ENCODE measurements around the gene KRTAP10-5.

Gene KRTAP10-5

DNA sequence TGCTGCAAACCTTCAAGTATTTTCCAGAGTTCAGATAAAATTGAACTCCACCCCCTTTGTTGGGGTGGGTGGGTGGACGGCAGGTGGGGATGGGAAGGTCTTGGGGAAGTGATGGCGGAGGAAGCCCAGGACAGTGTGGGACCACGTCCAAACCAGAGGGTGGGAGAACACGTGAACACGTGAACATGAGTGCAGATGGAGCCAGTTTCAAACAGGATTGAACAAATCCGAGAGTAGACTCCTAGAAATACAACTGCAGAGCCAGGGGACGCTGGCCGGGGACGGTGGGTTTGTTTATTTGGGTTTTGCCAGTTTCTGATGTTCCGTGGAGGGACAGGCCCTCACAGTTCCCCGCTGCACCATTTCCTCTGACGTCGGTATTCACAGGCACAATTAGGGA lies 32.0 kb downstream of the KRTAP10-5 start:
- DNase-seq, result no peak

DNA sequence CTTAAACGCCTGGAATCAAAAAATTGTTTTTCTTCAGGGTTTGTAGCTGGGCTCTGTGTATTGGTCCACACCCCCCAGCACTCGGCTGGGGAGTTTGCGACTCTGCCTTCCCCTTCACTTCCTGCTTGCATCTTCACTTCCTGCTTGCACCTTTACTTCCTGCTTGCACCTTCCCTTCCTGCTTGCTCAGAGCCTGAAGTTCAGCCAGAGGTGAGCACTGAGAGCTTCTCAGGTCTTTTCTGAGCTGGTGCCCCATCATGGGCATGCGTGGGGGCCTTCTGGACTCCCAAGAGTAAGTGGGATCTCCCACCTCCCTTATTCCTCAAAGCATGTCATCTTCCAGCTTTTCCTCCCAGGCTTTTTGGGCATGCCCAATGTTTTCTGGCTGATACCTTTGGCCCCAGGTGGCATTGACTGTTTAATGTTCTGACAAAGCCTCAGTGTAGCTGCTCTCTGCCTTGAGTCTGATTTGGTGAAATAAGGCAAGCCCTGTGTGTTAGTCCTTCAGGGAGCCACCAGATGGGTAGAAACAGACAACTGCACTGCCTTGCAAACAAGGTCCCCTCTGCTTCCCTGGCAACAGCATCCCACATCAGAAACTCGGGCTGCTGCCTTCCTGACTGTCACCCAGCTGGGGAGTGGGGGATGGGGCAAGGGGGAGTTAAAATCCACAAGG lies 32.6 kb downstream of the KRTAP10-5 start:
- DNase-seq, result no peak

DNA sequence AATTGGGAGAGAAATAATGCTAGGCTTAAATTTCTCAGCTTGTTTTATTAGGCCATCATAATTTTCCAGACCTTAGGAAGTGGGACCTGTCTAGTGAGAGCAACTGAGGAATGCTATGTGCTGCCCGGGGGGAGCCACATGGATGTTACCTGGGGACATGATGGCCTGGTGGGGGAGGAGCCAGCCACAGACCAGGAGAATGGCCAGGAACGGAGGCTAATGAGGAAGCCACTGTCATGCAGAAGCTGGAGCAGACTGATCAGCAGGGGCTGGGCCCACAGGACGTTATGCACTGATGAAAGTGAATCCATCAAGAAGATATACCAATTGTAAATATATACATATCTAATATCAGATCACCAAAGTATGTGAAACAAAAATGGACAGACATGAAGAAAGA lies 35.8 kb downstream of the KRTAP10-5 start:
- no peak for DNase-seq

DNA sequence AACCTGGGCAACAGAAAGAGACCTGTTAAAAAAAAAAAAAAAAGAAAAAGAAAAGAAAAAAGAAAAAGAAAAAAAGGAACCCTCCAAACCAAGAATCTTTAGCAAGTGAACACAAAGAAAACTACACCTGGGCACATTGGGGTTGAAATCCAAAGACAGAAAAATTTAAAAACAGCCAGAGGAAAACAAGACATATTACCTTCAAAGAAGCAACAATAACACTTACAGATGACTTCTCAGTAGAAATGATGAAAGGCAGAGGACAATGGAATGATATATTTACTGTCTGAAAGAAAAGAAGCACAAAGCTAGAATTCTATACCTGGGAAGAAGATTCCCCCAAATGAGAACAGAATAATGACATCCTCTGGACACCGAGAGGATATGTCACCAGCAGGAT lies 37.7 kb downstream of the KRTAP10-5 start:
- DNase-seq, result no peak

DNA sequence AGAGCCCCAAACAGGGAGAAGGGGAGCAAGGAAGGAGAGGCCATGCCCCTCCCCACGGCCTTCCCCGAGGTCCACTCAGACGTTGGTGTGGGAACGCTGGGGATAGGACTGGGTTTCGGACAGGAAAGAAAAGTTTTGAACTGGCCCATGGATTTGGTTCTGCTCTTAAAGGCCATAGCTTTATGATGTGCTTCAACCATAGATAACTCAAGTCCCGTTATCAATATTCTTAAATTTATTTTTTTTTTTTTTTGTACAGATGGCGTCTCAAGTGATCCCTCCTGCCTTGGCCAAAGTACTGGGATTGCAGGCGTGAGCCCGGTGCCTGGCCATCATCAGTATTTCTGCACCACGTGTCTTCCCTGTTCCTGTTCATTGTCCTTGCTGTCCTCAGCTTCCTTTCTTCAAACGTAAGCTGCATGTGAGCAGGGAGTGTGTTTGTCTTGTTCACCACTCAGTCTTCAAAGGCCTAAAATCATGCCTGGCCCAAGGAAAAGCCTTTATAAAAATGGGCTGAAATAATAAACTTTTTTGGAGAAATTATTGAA lies 39.6 kb downstream of the KRTAP10-5 start:
- no peak for DNase-seq

DNA sequence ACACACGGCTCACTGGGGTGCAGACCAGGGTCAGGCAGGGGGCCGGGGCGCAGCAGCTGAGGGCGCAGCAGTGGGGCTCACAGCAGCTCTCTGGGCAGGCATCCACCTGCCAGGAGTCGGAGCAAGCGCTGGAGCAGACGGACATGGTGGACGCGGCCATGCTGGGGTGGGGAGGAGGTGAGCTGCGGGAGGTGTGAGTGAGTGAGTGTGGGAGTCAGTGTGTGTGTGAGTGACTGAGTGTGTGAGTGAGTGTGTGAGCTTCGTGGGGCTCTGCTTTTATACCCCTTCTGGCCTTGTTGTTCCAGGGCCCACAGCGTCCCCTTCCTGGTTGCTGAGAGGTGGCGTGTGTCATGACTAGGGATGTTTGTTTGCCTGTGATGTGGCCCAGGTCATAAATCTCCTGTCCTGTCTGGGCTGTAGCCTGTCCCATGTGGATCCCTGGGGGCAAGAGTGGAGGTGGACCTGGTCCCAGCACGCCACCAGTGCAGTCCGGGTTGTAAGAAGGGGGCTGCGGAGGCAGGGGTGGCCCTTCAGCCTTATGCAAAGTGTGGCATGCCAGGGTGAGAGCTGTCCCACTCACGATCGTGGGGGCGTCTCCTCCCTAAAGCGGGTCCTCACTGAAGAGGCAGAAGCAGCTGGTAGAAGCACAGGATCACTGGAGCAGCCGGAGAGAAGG lies 40.3 kb downstream of the KRTAP10-5 start, which contains the start of gene KRTAP10-1:
KRTAP10-1 (minus strand) TSS at position 205 of the 676 bp plus-strand sequence; CDS start at position 160, 45 bp downstream.
- no peak for DNase-seq

DNA sequence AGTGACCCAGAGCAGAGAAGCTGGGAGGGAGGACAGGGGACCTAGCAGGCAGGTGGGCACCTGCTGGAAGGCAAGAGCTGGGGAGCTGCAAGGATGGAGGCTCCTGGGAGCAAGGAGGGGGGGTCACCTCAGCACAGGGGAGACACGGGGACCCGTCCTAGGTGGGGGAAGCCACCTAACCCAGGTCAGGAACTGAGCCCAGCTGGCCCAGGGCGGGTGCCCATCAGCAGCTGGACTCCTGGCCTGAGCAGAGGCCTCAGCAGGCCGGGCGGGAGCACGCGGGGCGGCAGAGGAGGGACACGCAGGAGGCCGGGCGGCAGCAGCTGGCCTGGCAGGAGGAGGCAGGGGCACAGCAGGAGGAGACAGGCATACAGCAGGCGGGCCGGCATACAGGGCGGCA lies 41.4 kb downstream of the KRTAP10-5 start:
- no peak for DNase-seq

DNA sequence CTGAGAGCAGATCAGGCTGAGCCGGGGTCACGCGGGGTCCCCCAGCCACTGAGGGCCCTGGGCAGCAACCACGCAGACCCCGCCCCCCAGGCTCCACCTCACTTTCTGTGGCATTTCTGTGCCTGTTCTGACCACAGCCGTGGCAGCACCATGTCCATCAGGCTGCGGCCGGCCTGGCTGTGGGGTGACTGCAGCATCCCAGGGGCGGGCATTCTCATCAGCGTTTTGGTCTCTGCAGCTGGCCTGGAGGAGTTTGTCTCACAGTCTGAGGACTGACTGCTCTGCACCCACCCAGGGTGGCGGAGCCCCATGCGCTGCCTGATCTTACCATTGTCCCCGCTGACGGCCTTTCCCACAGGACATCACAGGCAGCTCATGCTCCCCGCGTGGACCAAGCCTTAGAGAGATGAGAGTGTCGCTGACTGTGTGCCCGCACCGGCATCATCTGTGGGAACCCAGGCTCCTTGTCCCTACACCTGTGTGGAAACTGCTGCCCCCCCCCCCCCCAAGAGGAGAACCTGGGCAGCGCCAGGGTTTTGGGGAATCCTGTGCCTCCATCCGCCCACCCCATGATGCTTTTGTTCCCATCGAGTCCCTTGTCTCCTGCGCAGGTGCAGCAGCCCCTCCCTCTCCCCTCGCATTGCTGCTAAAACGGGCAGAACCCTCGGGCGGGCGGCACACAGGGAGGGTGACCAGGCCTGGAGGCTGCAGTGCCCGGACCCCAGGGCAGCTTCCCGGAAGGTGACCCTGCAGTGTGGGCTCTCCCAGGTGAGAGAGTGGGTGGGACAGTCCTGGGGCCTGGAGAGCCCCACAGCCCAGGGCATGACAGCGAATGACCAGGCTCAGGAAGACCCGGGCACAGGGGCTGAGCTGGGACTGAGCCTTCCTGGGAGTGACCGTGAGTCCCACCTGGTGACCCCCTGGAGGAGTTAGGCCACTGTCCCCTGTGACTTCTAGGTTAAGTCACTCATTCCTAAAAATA lies 42.2 kb downstream of the KRTAP10-5 start:
- no peak for DNase-seq

DNA sequence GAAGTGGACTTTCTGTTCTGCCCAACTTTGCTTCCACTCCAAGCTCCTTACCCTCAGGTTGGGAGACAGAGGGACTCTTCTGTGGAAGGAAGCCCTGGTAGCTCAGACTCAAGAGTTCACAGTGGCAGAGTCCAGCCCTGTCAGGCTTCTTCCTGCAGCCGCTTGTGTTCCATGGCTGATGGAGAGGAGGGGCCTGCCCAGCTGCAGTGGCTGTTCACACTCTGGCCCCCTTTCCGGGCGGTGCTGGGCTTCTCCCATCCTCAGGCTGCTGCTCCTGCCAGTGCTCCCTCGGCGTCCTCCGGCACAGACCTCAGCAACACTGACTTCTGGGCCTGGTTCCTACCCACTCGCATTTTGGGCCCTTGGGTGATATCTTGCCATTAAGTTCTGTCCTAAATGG lies 44.4 kb downstream of the KRTAP10-5 start:
- DNase-seq, result no peak

DNA sequence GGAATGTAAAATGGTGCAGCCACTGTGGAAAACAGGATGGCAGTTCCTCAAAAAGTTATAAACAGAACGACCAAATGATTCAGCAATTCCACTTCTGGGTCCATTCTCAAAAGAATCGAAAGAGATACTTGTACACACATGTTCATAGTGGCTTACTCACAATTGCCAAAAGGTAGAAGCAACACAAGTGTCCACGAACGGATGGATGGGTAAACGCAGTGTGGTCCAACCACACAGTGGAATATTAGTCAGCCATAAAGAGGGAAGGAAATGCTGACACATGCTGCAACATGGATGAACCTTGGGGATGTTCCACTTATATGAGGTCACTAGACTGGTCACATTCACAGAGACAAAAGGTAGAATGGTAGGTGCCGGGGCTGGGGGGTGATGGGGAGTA lies 45.7 kb downstream of the KRTAP10-5 start:
- peak in 1 of 3 donors; percentile 19 for DNase-seq

DNA sequence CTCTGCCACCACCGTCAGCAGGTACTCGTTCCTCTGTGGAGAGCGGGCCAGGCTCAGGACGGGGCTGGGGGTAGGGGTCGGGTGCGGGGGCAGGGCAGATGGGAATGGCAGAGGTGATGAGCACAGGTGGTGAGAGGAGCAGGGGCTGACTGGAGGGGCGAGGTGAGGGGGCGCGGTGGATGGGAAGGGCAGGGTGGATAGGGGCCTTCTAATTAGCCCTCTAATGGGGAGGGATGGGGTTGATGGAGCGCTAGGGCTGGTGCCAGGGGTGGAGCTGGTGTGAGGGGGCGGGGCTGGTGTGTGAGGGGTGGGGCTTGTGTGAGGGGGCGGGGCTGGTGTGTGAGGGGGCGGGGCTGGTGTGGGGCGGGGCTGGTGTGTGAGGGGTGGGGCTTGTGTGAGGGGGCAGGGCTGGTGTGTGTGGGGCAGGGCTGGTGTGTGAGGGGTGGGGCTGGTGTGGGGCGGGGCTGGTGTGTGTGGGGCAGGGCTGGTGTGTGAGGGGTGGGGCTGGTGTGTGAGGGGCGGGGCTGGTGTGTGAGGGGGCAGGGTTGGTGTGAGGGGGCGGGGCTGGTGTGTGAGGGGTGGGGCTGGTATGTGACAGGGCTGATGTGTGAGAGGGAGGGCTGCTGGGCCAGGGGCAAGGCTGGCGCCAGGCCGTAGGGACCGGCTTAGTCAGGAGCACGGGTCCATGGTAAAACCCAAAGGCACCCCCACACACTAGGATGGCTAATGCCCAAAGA lies 46.3 kb downstream of the KRTAP10-5 start:
- DNase-seq, result no peak

DNA sequence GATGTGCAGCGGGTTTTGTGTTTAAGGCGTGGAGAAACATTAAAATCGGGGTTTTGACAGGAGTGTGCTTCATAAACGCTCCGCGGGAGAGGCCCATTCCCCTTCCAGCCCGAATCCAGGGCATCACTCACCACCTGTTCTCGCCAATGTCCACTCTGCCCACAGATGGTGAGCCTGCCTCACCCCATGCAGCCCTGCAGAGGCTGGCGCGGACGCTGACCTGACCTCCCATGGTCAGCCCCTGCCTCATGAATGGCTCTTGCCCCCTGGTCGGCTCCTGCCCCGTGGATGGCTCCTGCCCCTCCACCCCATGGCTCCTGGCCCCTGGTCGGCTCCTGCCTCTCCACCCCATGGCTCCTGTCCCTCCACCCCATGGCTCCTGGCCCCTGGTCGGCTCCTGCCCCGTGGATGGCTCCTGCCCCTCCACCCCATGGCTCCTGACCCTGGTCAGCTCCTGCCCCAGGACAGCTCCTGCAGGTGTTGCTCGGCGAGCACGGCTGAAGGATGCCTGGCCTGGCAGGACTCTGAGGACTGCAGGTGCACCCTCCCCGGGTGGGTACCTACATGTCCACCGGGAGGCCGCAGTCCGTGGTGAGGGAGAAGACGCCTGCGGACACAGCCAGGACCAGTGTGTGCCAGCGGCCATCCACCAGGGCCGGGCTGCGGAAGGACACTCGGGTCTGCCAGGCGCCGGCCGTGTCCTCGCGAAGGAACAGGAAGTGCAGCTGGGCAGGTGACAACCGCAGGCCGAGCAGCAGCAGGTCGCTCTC lies 47.1 kb downstream of the KRTAP10-5 start:
- no peak for DNase-seq

DNA sequence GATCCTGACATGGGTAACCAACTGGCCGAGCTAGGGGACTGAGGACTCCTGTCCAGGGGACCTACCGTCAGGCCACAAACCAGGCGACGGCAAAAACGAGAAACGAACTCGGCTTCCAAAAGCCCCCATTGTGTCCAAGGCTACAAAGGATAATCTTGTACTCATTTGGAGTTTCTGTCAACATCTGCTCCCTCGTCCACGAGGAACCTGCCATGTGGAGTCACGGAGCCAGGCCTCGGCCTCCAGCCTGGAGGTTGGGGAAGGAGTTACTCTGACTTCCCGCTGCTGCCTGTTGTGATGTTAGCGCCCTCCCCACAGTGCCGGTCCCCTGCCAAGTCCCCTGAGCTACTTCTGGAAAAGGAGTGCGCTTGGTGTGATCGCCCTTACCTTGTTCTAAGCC lies 47.7 kb downstream of the KRTAP10-5 start:
- DNase-seq, result no peak

DNA sequence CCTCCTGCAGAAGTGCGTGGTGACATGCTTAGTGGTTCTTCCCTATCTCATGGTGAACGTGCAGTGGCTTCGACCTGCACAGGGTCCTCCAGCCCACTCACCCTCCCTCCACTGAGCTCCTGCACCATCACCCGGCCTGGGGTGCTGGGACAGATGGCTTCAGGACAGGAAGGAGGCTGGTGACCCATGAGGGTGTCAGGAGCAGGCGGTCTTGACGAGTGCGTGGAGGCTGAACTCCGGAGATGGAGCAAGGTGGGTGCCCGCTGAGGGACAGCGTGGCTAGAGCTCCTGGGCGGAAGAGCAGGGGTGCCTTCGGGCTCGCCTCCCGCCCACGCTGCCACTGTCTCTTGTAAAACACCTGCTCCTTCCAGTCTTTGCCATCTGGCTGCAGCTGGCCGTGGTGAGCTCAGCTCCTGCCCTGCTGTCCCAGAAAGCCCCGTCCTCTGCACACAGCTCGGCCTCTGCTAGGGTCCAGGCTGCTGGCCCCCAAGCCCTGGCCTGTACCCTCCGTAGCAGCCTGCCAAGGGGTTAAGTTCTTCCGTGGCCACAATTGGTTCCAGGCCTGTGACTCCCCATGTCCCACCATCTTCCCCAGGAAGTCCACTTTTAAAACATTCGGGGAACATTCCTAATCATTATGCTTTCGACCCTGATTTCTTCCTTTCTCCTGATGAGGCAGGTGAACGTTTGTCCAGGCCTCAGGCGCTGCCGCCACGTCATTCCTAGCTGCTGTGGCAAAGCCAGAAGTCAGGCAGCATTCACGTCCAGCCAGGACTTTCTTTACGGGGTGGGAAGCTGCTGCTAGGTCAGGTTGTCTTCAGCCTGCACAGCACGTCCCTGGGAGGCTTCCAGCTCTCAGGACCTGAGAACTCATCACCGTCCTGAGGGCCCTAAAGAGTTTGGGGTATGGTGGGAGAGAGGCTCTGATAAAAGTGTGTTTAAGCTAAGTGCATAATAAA lies 48.5 kb downstream of the KRTAP10-5 start:
- DNase-seq, result no peak

DNA sequence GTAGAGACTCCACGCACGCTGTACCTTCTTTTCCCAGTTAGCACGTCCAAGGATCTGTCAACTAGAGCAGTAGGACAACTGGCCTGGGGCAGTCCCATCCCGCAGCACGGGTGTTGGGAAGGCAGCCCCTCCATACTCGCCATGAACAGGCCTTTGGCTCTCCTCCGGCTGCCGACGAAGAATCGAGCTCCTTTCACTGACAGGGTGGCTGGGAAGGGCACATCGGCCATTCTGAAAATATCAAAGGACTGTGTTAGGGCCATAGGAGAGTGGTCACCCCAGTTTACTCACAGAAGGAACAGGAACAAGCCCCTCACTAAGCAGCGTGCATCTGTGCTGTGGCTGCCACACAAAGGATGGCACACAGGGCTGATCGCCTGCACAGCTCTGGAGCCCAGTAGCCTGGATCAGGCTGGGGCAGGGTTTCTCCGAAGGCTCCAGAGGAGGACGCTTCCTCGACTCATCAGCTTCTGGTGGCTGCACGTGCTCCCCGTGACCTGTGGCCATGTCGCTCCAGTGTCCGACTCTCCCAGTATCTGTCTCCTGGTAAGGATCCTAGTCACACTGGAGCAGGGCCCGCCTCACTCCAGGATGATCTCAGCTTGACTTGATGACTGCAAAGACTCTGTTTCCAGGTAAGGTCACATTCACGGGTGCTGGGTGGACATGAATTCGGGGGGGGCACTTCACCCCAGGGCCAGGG lies 49.4 kb downstream of the KRTAP10-5 start:
- DNase-seq, result no peak

DNA sequence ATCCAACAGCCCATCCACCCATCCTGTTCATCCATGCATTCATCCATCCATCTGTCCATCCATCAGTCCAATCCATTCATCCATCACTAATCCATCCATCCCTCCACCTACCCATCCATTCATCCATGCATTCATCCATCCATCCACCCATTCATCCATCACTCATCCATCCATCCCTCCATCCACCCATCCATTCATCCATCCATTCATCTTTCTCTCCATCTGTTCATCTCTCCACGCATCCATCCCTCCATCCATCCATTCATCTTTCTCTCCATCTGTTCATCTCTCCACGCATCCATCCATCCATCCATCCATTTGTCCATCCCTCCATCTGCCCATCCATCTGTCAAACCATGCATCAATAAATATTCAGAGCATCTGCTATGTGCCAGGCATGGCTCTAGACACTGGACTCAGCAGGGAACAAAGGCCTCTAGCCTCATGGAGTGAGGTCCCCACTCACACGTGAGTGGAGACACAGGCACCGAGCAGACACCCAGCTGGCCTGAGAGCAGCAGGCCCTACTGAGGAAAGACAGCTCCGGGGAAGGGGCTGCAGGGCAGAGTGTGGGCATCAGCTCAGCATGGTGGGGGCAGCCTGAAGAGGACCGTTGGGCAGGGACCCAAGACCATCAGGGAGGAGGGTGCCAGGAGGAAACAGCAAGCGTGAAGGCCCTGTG lies 50.0 kb downstream of the KRTAP10-5 start:
- no peak for DNase-seq

DNA sequence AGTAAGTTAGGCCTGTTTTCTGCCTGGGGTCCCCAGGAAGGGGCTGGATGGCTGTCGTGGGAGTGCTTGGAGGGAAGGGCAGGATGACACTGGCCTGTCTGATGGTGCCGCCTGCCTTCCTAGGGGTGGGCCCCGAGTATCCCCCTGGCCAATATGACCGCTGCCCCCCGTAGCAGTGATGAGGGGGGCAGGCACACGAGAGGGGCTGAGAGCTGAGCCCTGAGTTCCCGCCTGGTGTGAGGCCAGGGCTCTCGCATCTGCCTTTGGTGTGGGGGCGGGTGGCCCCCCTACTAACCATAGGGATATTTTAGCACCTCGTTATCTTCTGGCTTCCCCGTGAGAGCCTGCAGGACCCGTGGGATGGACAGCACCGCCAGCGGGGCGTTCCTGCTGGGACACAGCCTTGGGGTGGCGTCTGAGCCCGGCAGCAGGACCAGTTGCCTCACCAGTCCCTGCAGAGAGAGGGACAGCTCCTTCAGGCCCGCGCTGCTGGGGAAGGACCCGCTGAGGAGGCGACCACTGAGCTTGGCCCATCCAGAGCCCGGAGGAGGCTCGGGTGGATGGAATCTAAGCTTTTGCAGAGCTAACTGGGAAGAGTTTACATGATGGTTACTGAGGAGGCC lies 50.8 kb downstream of the KRTAP10-5 start:
- DNase-seq, result no peak

Data from suppressor macrophage treated with lipopolysaccharide for 1 hour (primary cell).